ENCODE measurements around the gene TGM3. TPM values are rescaled to one million over a fixed set of nuclear protein-coding genes. Genes with fewer than 3 reads are reported as not detected.

Gene TGM3
- total RNA-seq, 2 donors from 2014 or later, result 0.23 to 1.8 TPM

- 69% methylated on average over 2 of the region's 2 CpGs for WGBS
- TF ChIP-seq POLR2AphosphoS5 (IDR thresholded peaks at IDR 0.05) (no peak), POLR2A (IDR thresholded peaks at IDR 0.05) (no peak)
- TF ChIP-seq, protein P1, sequence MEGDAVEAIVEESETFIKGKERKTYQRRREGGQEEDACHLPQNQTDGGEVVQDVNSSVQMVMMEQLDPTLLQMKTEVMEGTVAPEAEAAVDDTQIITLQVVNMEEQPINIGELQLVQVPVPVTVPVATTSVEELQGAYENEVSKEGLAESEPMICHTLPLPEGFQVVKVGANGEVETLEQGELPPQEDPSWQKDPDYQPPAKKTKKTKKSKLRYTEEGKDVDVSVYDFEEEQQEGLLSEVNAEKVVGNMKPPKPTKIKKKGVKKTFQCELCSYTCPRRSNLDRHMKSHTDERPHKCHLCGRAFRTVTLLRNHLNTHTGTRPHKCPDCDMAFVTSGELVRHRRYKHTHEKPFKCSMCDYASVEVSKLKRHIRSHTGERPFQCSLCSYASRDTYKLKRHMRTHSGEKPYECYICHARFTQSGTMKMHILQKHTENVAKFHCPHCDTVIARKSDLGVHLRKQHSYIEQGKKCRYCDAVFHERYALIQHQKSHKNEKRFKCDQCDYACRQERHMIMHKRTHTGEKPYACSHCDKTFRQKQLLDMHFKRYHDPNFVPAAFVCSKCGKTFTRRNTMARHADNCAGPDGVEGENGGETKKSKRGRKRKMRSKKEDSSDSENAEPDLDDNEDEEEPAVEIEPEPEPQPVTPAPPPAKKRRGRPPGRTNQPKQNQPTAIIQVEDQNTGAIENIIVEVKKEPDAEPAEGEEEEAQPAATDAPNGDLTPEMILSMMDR (IDR thresholded peaks at IDR 0.05), result no peak
- H3K27ac ChIP-seq, result no peak overlapping the region
- no peak for DNase-seq (ENCODE audit: low spot score)
- H3K9me3 ChIP-seq, result no peaks in the 10 kb centered on the region
- H3K4me3 ChIP-seq, result no peak overlapping the region
- H3K27me3 ChIP-seq (replicated peaks; ENCODE audit: insufficient read depth), result no peaks in the 10 kb centered on the region
- H3K36me3 ChIP-seq, result no peaks in the 10 kb centered on the region
- peaks cover under 1% of the 10 kb centered on the region for H3K4me1 ChIP-seq (replicated peaks)
- intact Hi-C loops (cut with DNase I), result no loop called here
Observed at GRCh38 chr20:2326046-2326445, 30.2 kb downstream of the TGM3 start.

GRCh38 chr20:2327620-2328555 lies 32.1 kb downstream of the TGM3 start:
- no peak for DNase-seq (ENCODE audit: low spot score)
- Histone ChIP-seq H3K27me3 (replicated peaks; ENCODE audit: insufficient read depth) (no peaks in the 10 kb centered on the region), H3K4me3 (no peak overlapping the region), H3K4me1 (replicated peaks) (no peaks in the 10 kb centered on the region), H3K27ac (no peak overlapping the region), H3K9me3 (no peaks in the 10 kb centered on the region), H3K36me3 (no peaks in the 10 kb centered on the region)
- intact Hi-C loops (cut with DNase I), result no loop called here
- WGBS, result 94% methylated on average over 30 of the region's 30 CpGs
- no peak for TF ChIP-seq POLR2A (IDR thresholded peaks at IDR 0.05)
- TF ChIP-seq, protein P1 (IDR thresholded peaks at IDR 0.05), result no peak
- no peak for TF ChIP-seq POLR2AphosphoS5 (IDR thresholded peaks at IDR 0.05)

GRCh38 chr20:2329286-2329685 lies 33.5 kb downstream of the TGM3 start:
- no peaks in the 10 kb centered on the region for H3K9me3 ChIP-seq
- no peak for DNase-seq (ENCODE audit: low spot score)
- no peak overlapping the region for H3K27ac ChIP-seq
- 90% methylated on average over 5 of the region's 5 CpGs for WGBS
- no peaks in the 10 kb centered on the region for H3K4me1 ChIP-seq (replicated peaks)
- intact Hi-C loops (cut with DNase I), result no loop called here
- TF ChIP-seq POLR2AphosphoS5 (IDR thresholded peaks at IDR 0.05) (no peak), POLR2A (IDR thresholded peaks at IDR 0.05) (no peak)
- TF ChIP-seq, protein P1 (IDR thresholded peaks at IDR 0.05), result no peak
- H3K4me3 ChIP-seq, result no peak overlapping the region
- H3K27me3 ChIP-seq (replicated peaks; ENCODE audit: insufficient read depth), result no peaks in the 10 kb centered on the region
- no peaks in the 10 kb centered on the region for H3K36me3 ChIP-seq

GRCh38 chr20:2330090-2330695 lies 34.4 kb downstream of the TGM3 start:
- Histone ChIP-seq H3K4me3 (no peak overlapping the region), H3K4me1 (replicated peaks) (no peaks in the 10 kb centered on the region), H3K9me3 (no peaks in the 10 kb centered on the region), H3K27me3 (replicated peaks; ENCODE audit: insufficient read depth) (no peaks in the 10 kb centered on the region), H3K27ac (no peak overlapping the region), H3K36me3 (no peaks in the 10 kb centered on the region)
- TF ChIP-seq POLR2A (IDR thresholded peaks at IDR 0.05) (no peak), POLR2AphosphoS5 (IDR thresholded peaks at IDR 0.05) (no peak)
- TF ChIP-seq, protein P1 (IDR thresholded peaks at IDR 0.05), result no peak
- intact Hi-C loops (cut with DNase I), result no loop called here
- no peak for DNase-seq (ENCODE audit: low spot score)
- WGBS, result 33% methylated on average over 3 of the region's 3 CpGs
